ENCODE results near the gene SSBP3.

- TF ChIP-seq CTCF (IDR thresholded peaks at IDR 0.05; ENCODE audit: low read depth, low read length) (no peak), EZH2phosphoT487 (IDR thresholded peaks at IDR 0.05; ENCODE audit: low read depth) (no peak)
Measured at GRCh38 chr1:54365847-54366246, 40.3 kb downstream of the SSBP3 start.
